Measurements from ENCODE around the gene CELA2B.
"Not testable (repeated sequence)": the region's sequence is repeated elsewhere in the genome, so short reads cannot be mapped to it uniquely, and the experiment has no call there.

CELA2B gene

GRCh38 chr1:15445390-15446122 is 30.3 kb upstream of the CELA2B start:
- no peak for DNase-seq

GRCh38 chr1:15446212-15446611 is 29.7 kb upstream of the CELA2B start:
- DNase-seq, result no peak

GRCh38 chr1:15448877-15449462 is 26.9 kb upstream of the CELA2B start:
- DNase-seq, result no peak

- no peak for DNase-seq
Observed at GRCh38 chr1:15449567-15449966, 26.3 kb upstream of the CELA2B start.

- DNase-seq, result no peak
Observed at GRCh38 chr1:15451014-15451722, 24.7 kb upstream of the CELA2B start.

- DNase-seq, result no peak
Observed at GRCh38 chr1:15452216-15452615, 23.7 kb upstream of the CELA2B start.

GRCh38 chr1:15452866-15453571 is 22.9 kb upstream of the CELA2B start:
- no peak for DNase-seq

GRCh38 chr1:15453734-15454133 is 22.2 kb upstream of the CELA2B start:
- no peak for DNase-seq

GRCh38 chr1:15454256-15454655 is 21.6 kb upstream of the CELA2B start:
- no peak for DNase-seq

GRCh38 chr1:15455522-15455921 is 20.4 kb upstream of the CELA2B start:
- DNase-seq, result no peak

GRCh38 chr1:15456313-15456954 is 19.5 kb upstream of the CELA2B start, which contains the start of gene CELA2A:
TSS of gene CELA2A (plus strand) at chr1:15456732. CDS start at chr1:15456754, 22 bp downstream.
- DNase-seq, result no peak

- no peak for DNase-seq
Observed at GRCh38 chr1:15457585-15457984, 18.3 kb upstream of the CELA2B start.

- DNase-seq, result not testable (repeated sequence)
Observed at GRCh38 chr1:15458388-15458787, 17.5 kb upstream of the CELA2B start.

GRCh38 chr1:15459771-15460707 is 15.9 kb upstream of the CELA2B start:
- no peak for DNase-seq

- no peak for DNase-seq
Observed at GRCh38 chr1:15460708-15461095, 15.2 kb upstream of the CELA2B start.

- DNase-seq, result not testable (repeated sequence)
Observed at GRCh38 chr1:15463064-15463800, 12.7 kb upstream of the CELA2B start.

GRCh38 chr1:15463926-15464322 is 12.0 kb upstream of the CELA2B start:
- not testable (repeated sequence) for DNase-seq

GRCh38 chr1:15465674-15466073 is 10.2 kb upstream of the CELA2B start:
- DNase-seq, result no peak

- DNase-seq, result not testable (repeated sequence)
Observed at GRCh38 chr1:15466955-15467625, 8.8 kb upstream of the CELA2B start.

GRCh38 chr1:15468145-15468544 is 7.8 kb upstream of the CELA2B start:
- no peak for DNase-seq

All from activated CD4-positive, alpha-beta T cell treated with anti-CD3 and anti-CD28 coated beads, Interleukin-2, amount 50 U/mL, for 4 hours (primary cell).